22Rv1 (cell line): ENCODE results near the gene TRIO.

Source experiments
- CTCF ChIP-seq: fragments of 450-650 bp; IDR thresholded peaks from 2 replicates; pipeline ENCODE4 v1.5.1; 2017; ENCODE audit warnings: mild to moderate bottlenecking
- ZFX ChIP-seq: fragments of 450-650 bp; IDR thresholded peaks from 2 replicates; pipeline ENCODE4 v1.6.1; 2017; ENCODE audit warnings: antibody characterized with exemption, borderline replicate concordance

- TF ChIP-seq CTCF (no peak), ZFX (no peak)
These were observed 122.4 kb downstream of the TRIO start for GRCh38 chr5:14265570-14265969.
